Muscle layer of duodenum (tissue), 2 donors: ENCODE measurements around the gene CFAP77.
"Not testable (repeated sequence)": the region's sequence is repeated elsewhere in the genome, so short reads cannot be mapped to it uniquely, and the experiment has no call there.

Experiments used
- H3K27ac ChIP-seq: one replicate; pipeline ENCODE4 v1.7.0; 2013; ENCODE audit warnings: mild to moderate bottlenecking, low read length
- H3K27me3 ChIP-seq: one replicate; pipeline ENCODE4 v1.7.0; 2013; ENCODE audit warnings: low read depth, mild to moderate bottlenecking, control low read depth, low read length
- H3K36me3 ChIP-seq, 2 donors: one replicate each; pipeline ENCODE4 v1.7.0; 2013; ENCODE audit warnings: low read length in 2 of 2, control low read depth in 1 of 2, mild to moderate bottlenecking in 1 of 2; ENCODE audit not compliant: insufficient read depth in 2 of 2, control insufficient read depth in 1 of 2
- H3K4me1 ChIP-seq, 2 donors: one replicate each; pipeline ENCODE4 v1.7.0; 2013; ENCODE audit warnings: low read length in 2 of 2, mild to moderate bottlenecking in 2 of 2, control low read depth in 1 of 2, moderate library complexity in 1 of 2; ENCODE audit not compliant: insufficient read depth in 2 of 2, control insufficient read depth in 1 of 2
- H3K4me3 ChIP-seq, 2 donors: one replicate each; pipeline ENCODE4 v1.7.0; 2013; ENCODE audit warnings: low read length in 2 of 2, low read depth in 1 of 2, mild to moderate bottlenecking in 1 of 2
- H3K9me3 ChIP-seq, 2 donors: one replicate each; pipeline ENCODE4 v1.7.0; 2013; ENCODE audit warnings: low read length in 2 of 2, control low read depth in 1 of 2, mild to moderate bottlenecking in 1 of 2; ENCODE audit not compliant: control insufficient read depth in 1 of 2
- donor health status: healthy.

CFAP77 gene

GRCh38 chr9:132409828-132410528, at the start of gene CFAP77:
Gene CFAP77, plus strand, starts transcription at chr9:132410211. Its CDS starts 61 bp downstream, at chr9:132410272.
- Histone ChIP-seq H3K4me3 (peak within 1 kb of the TSS; percentile 26 to 62), H3K9me3 (no peaks in the 10 kb centered on the region), H3K27me3 (peaks cover 39% of the 10 kb centered on the region), H3K36me3 (no peaks in the 10 kb centered on the region), H3K27ac (no peak within 1 kb of the TSS), H3K4me1 (peaks cover 9 to 30% of the 10 kb centered on the region in 2 donors)

- H3K36me3 ChIP-seq, result no peaks in the 10 kb centered on the region
- no peaks in the 10 kb centered on the region for H3K27me3 ChIP-seq
- no peaks in the 10 kb centered on the region for H3K9me3 ChIP-seq
- no peaks in the 10 kb centered on the region for H3K4me1 ChIP-seq
- no peak overlapping the region for H3K27ac ChIP-seq
- H3K4me3 ChIP-seq, result no peak overlapping the region
Observed at GRCh38 chr9:132364068-132364467, 45.9 kb upstream of the CFAP77 start.

GRCh38 chr9:132365986-132366385, 44.0 kb upstream of the CFAP77 start:
- H3K4me3 ChIP-seq, result no peak overlapping the region
- H3K36me3 ChIP-seq, result no peaks in the 10 kb centered on the region
- H3K27me3 ChIP-seq, result no peaks in the 10 kb centered on the region
- H3K27ac ChIP-seq, result no peak overlapping the region
- H3K4me1 ChIP-seq, result no peaks in the 10 kb centered on the region
- H3K9me3 ChIP-seq, result no peaks in the 10 kb centered on the region

GRCh38 chr9:132366481-132366880, 43.5 kb upstream of the CFAP77 start:
- no peak overlapping the region for H3K27ac ChIP-seq

GRCh38 chr9:132367613-132368313, 42.2 kb upstream of the CFAP77 start:
- H3K9me3 ChIP-seq, result no peaks in the 10 kb centered on the region
- H3K27ac ChIP-seq, result no peak overlapping the region
- no peak overlapping the region for H3K4me3 ChIP-seq
- no peaks in the 10 kb centered on the region for H3K36me3 ChIP-seq
- H3K4me1 ChIP-seq, result no peaks in the 10 kb centered on the region
- H3K27me3 ChIP-seq, result no peaks in the 10 kb centered on the region

More at GRCh38 chr9:132366481-132366880, 43.5 kb upstream of the CFAP77 start:
- no peaks in the 10 kb centered on the region for H3K9me3 ChIP-seq
- no peaks in the 10 kb centered on the region for H3K27me3 ChIP-seq
- no peak overlapping the region for H3K4me3 ChIP-seq
- H3K4me1 ChIP-seq, result no peaks in the 10 kb centered on the region
- H3K36me3 ChIP-seq, result no peaks in the 10 kb centered on the region

- no peaks in the 10 kb centered on the region for H3K27me3 ChIP-seq
- no peaks in the 10 kb centered on the region for H3K36me3 ChIP-seq
- H3K27ac ChIP-seq, result no peak overlapping the region
- no peak overlapping the region for H3K4me3 ChIP-seq
- H3K4me1 ChIP-seq, result no peaks in the 10 kb centered on the region
- no peaks in the 10 kb centered on the region for H3K9me3 ChIP-seq
Observed at GRCh38 chr9:132369421-132369820, 40.6 kb upstream of the CFAP77 start.

- Histone ChIP-seq H3K4me3 (no peak overlapping the region), H3K36me3 (peaks cover 6 to 8% of the 10 kb centered on the region in 2 donors), H3K27ac (no peak overlapping the region), H3K4me1 (no peaks in the 10 kb centered on the region), H3K9me3 (no peaks in the 10 kb centered on the region), H3K27me3 (no peaks in the 10 kb centered on the region)
Observed at GRCh38 chr9:132370592-132370991, 39.4 kb upstream of the CFAP77 start.

- Histone ChIP-seq H3K36me3 (peaks cover 23 to 26% of the 10 kb centered on the region in 2 donors), H3K27ac (peak overlapping the region; percentile 45), H3K9me3 (no peaks in the 10 kb centered on the region), H3K27me3 (no peaks in the 10 kb centered on the region), H3K4me1 (no peaks in the 10 kb centered on the region), H3K4me3 (no peak overlapping the region)
Observed at GRCh38 chr9:132372177-132373095, 37.6 kb upstream of the CFAP77 start.

GRCh38 chr9:132377769-132378168, 32.2 kb upstream of the CFAP77 start:
- H3K9me3 ChIP-seq, H3K27me3 ChIP-seq, H3K4me3 ChIP-seq, H3K4me1 ChIP-seq, H3K27ac ChIP-seq: not testable (repeated sequence)
- H3K36me3 ChIP-seq, result peaks cover 34 to 56% of the 10 kb centered on the region in 2 donors

- not testable (repeated sequence) for H3K27ac ChIP-seq, H3K27me3 ChIP-seq, H3K9me3 ChIP-seq, H3K4me3 ChIP-seq, H3K4me1 ChIP-seq
- H3K36me3 ChIP-seq, result peaks cover 34 to 61% of the 10 kb centered on the region in 2 donors
Observed at GRCh38 chr9:132378416-132378815, 31.6 kb upstream of the CFAP77 start.

GRCh38 chr9:132381966-132382541, 28.0 kb upstream of the CFAP77 start:
- no peak overlapping the region for H3K27ac ChIP-seq
- H3K27me3 ChIP-seq, result no peaks in the 10 kb centered on the region
- no peaks in the 10 kb centered on the region for H3K9me3 ChIP-seq
- no peak overlapping the region for H3K4me3 ChIP-seq
- H3K4me1 ChIP-seq, result no peaks in the 10 kb centered on the region
- H3K36me3 ChIP-seq, result peaks cover 41 to 72% of the 10 kb centered on the region in 2 donors
